MM.1S (cell line): ENCODE measurements around the gene STRN.

Source experiments
- CTCF ChIP-seq: fragments of 300-600 bp; sonication (generic); IDR thresholded peaks from 2 replicates; pipeline ENCODE4 v1.5.1; 2016; ENCODE audit warnings: antibody characterized with exemption, low read length, mixed read lengths
- EZH2 ChIP-seq: fragments of 300-600 bp; sonication (generic); optimal IDR thresholded peaks from 2 replicates; pipeline ENCODE3; 2017; ENCODE audit warnings: low read depth, mild to moderate bottlenecking, antibody characterized with exemption, low read length, mixed read lengths
- EZH2phosphoT487 ChIP-seq: fragments of 300-600 bp; sonication (generic); IDR thresholded peaks from 2 replicates; pipeline ENCODE4 v1.6.1; 2018; ENCODE audit warnings: antibody characterized with exemption, low read length

- TF ChIP-seq CTCF (no peak), EZH2 (no peak), EZH2phosphoT487 (no peak)
These were observed 11.2 kb downstream of the STRN start for GRCh38 chr2:36954977-36955607.
